K562 (cell line): ENCODE results near the gene ZMYND8.

Source experiments
- CAMTA2 ChIP-seq: fragments of 250-450 bp; sonication (Bioruptor Pico); conservative IDR thresholded peaks from 2 replicates; pipeline ENCODE4 v1.5.1; 2022
- DPF2 ChIP-seq: fragments of 450-650 bp; IDR thresholded peaks from 2 replicates; pipeline ENCODE4 v1.6.1; 2016
- IFI16 ChIP-seq: fragments of 250-450 bp; sonication (Bioruptor Pico); IDR thresholded peaks from 2 replicates; pipeline ENCODE4 v2.1.2; 2022; ENCODE audit warnings: mild to moderate bottlenecking, inconsistent platforms
- MYC ChIP-seq, 2 experiments: fragments of 250-450 bp in 1 of 2; sonication (Bioruptor Pico) in 1 of 2; IDR thresholded peaks; 2 replicates each; pipeline versions ENCODE4 v1.5.1 to v1.6.1; 2012 to 2021; ENCODE audit warnings: low read depth in 2 of 2, borderline replicate concordance in 1 of 2, improper control_type of control experiment in 1 of 2, low read length in 1 of 2, mild to moderate bottlenecking in 1 of 2, moderate library complexity in 1 of 2
- PHF8 ChIP-seq: fragments of 200-600 bp; sonication (generic); IDR thresholded peaks from 2 replicates; pipeline ENCODE4 v1.6.1; 2012; ENCODE audit warnings: mixed run types, mild to moderate bottlenecking, inconsistent platforms, low read length, moderate library complexity, borderline replicate concordance
- RBM22 ChIP-seq: fragments of 200-400 bp; formaldehyde crosslinking; IDR thresholded peaks from 2 replicates; pipeline ENCODE4 v1.6.1; 2018; ENCODE audit warnings: low read length, low read depth; ENCODE audit not compliant: poor library complexity, severe bottlenecking

- TF ChIP-seq RBM22: no peak
- no peak for TF ChIP-seq IFI16 (CRISPR knock-in tag)
- no peak for TF ChIP-seq PHF8
- TF ChIP-seq DPF2: no peak
- TF ChIP-seq MYC (IDR thresholded peaks at IDR 0.05; ENCODE audit: low read depth, low read length): no peak
- TF ChIP-seq MYC (CRISPR knock-in tag; IDR thresholded peaks at IDR 0.05; ENCODE audit: borderline replicate concordance, low read depth): no peak
- TF ChIP-seq CAMTA2 (CRISPR knock-in tag): no peak
Measured at GRCh38 chr20:47338131-47338628, 18.3 kb downstream of the ZMYND8 start.
